Measurements from ENCODE around the gene B4GALT4. TPM values are rescaled to one million over a fixed set of nuclear protein-coding genes. Genes with fewer than 3 reads are reported as not detected.
"Not testable (repeated sequence)": the region's sequence is repeated elsewhere in the genome, so short reads cannot be mapped to it uniquely, and the experiment has no call there.

The B4GALT4 gene
- total RNA-seq, 6 experiments from 2014 or later, result 47.2 to 53.5 (median 52.5) TPM

- DNase-seq, result no peak
- Mint-ChIP-seq H3K27ac (no peak overlapping the region), H3K36me3 (ENCODE audit: low read depth) (peaks cover 9% of the 10 kb centered on the region), H3K4me1 (ENCODE audit: low read depth) (peaks cover 12% of the 10 kb centered on the region), H3K9me3 (peaks cover 8% of the 10 kb centered on the region), H3K27me3 (ENCODE audit: insufficient read depth) (peaks cover 2% of the 10 kb centered on the region), H3K4me3 (no peak overlapping the region)
- TF ChIP-seq CTCF (IDR thresholded peaks at IDR 0.05), result no peak
Measured at GRCh38 chr3:119279101-119279554, 38.5 kb upstream of the B4GALT4 start.

- no peak overlapping the region for H3K27ac Mint-ChIP-seq
- H3K36me3 Mint-ChIP-seq (ENCODE audit: low read depth), result peaks cover 3% of the 10 kb centered on the region
- no peak for TF ChIP-seq CTCF (IDR thresholded peaks at IDR 0.05)
Measured at GRCh38 chr3:119276680-119277079, 36.0 kb upstream of the B4GALT4 start.

GRCh38 chr3:119270212-119270611, 29.5 kb upstream of the B4GALT4 start:
- not testable (repeated sequence) for H3K9me3 Mint-ChIP-seq; H3K4me1 Mint-ChIP-seq (ENCODE audit: low read depth); H3K27ac Mint-ChIP-seq; H3K4me3 Mint-ChIP-seq; DNase-seq
- Mint-ChIP-seq H3K27me3 (ENCODE audit: insufficient read depth) (peaks cover 32% of the 10 kb centered on the region), H3K36me3 (ENCODE audit: low read depth) (peaks cover 11% of the 10 kb centered on the region; the same call in 1 of the 2 replicates)

More at GRCh38 chr3:119276680-119277079, 36.0 kb upstream of the B4GALT4 start:
- DNase-seq, result no peak
- Mint-ChIP-seq H3K9me3 (0 out of 2 replicates have a peak, but pooled peaks cover under 1% of the 10 kb centered on the region), H3K27me3 (ENCODE audit: insufficient read depth) (peaks cover 6% of the 10 kb centered on the region), H3K4me1 (ENCODE audit: low read depth) (peaks cover 12% of the 10 kb centered on the region), H3K4me3 (no peak overlapping the region)

- Mint-ChIP-seq H3K27me3 (ENCODE audit: insufficient read depth) (peaks cover 12% of the 10 kb centered on the region), H3K4me1 (ENCODE audit: low read depth) (peaks cover 13% of the 10 kb centered on the region; the same call in 1 of the 2 replicates), H3K9me3 (no peaks in the 10 kb centered on the region), H3K36me3 (ENCODE audit: low read depth) (no peaks in the 10 kb centered on the region), H3K27ac (no peak overlapping the region), H3K4me3 (no peak overlapping the region)
- no peak for TF ChIP-seq CTCF (IDR thresholded peaks at IDR 0.05)
- no peak for DNase-seq
Measured at GRCh38 chr3:119261055-119261454, 20.4 kb upstream of the B4GALT4 start.

GRCh38 chr3:119259821-119260220, 19.1 kb upstream of the B4GALT4 start:
- H3K27me3 Mint-ChIP-seq (ENCODE audit: insufficient read depth), result peaks cover 12% of the 10 kb centered on the region
- no peak overlapping the region for H3K4me3 Mint-ChIP-seq
- H3K27ac Mint-ChIP-seq, result no peak overlapping the region
- TF ChIP-seq CTCF (IDR thresholded peaks at IDR 0.05), result no peak
- H3K36me3 Mint-ChIP-seq (ENCODE audit: low read depth), result no peaks in the 10 kb centered on the region
- DNase-seq, result no peak
- peaks cover 13% of the 10 kb centered on the region; the same call in 1 of the 2 replicates for H3K4me1 Mint-ChIP-seq (ENCODE audit: low read depth)
- no peaks in the 10 kb centered on the region for H3K9me3 Mint-ChIP-seq

GRCh38 chr3:119258915-119259314, 18.2 kb upstream of the B4GALT4 start:
- peaks cover 11% of the 10 kb centered on the region for H3K27me3 Mint-ChIP-seq (ENCODE audit: insufficient read depth)
- peaks cover 13% of the 10 kb centered on the region; the same call in 1 of the 2 replicates for H3K4me1 Mint-ChIP-seq (ENCODE audit: low read depth)
- TF ChIP-seq CTCF (IDR thresholded peaks at IDR 0.05), result no peak
- no peaks in the 10 kb centered on the region for H3K36me3 Mint-ChIP-seq (ENCODE audit: low read depth)
- H3K9me3 Mint-ChIP-seq, result no peaks in the 10 kb centered on the region
- H3K4me3 Mint-ChIP-seq, result no peak overlapping the region
- DNase-seq, result no peak
- H3K27ac Mint-ChIP-seq, result no peak overlapping the region
